Measurements from ENCODE around the gene CCDC38. TPM values are rescaled to one million over a fixed set of nuclear protein-coding genes. Genes with fewer than 3 reads are reported as not detected.
"Not testable (repeated sequence)": the region's sequence is repeated elsewhere in the genome, so short reads cannot be mapped to it uniquely, and the experiment has no call there.

CCDC38 gene
- total RNA-seq, 1 donor from 2014 or later: 0.13 TPM

DNA sequence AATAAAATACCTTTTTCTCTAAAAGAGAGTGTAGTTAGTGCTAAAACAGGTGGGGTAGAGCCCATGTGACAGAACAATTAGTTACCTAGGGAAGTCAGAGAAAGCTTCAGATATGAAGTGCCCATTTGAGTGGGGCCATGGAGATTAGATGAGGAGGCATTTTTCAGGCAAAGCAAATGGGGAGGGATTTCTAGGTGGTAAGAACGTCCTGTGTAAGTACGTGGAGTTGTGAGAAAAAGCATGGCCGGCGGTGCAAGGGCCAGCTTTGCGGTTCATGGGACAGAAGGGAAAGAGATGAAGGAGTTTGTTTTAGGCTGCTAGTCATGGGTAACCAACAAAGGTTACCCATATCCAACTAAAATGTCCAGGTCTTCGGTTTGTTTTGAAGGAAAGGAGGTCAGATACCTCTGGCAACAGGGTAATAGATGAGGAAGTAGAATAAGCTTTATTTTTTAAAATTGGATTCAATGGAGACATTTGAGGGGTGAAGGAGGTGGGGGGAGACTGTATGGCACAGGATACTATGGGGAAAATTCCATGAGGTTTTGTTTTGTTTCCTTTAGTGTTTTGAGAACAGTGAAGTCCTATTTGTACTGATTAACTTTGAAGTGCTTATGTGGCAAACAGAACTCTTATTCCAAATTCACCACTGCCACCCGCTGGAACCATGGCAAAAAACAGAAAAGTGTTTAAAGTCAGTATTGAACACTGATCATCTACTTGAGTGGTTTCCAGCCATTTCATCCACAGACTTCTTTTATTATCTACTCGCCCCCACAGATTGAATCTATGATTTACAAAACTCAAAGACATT lies 93.6 kb downstream of the CCDC38 start:
- Histone ChIP-seq H3K4me3 (no peak overlapping the region), H3K9ac (no peak overlapping the region), H3K79me2 (ENCODE audit: low read depth) (no peaks in the 10 kb centered on the region), H3K4me2 (no peak overlapping the region), H3K27me3 (no peaks in the 10 kb centered on the region), H3K4me1 (no peaks in the 10 kb centered on the region), H4K20me1 (ENCODE audit: low read depth) (no peaks in the 10 kb centered on the region), H3F3A (ENCODE audit: low read depth) (no peaks in the 10 kb centered on the region), H3K36me3 (no peaks in the 10 kb centered on the region), H3K9me3 (ENCODE audit: low read depth) (no peaks in the 10 kb centered on the region), H3K27ac (no peak overlapping the region), H2AFZ (replicated peaks) (peak overlapping the region; percentile 26)
- Mint-ChIP-seq H3K4me3 (no peak overlapping the region), H3K4me1 (peaks cover 8% of the 10 kb centered on the region), H3K27ac (no peak overlapping the region), H3K9me3 (no peaks in the 10 kb centered on the region), H3K27me3 (ENCODE audit: insufficient read depth, low read depth) (peaks cover 4% of the 10 kb centered on the region), H3K36me3 (no peaks in the 10 kb centered on the region)
- TF ChIP-seq, protein P1, sequence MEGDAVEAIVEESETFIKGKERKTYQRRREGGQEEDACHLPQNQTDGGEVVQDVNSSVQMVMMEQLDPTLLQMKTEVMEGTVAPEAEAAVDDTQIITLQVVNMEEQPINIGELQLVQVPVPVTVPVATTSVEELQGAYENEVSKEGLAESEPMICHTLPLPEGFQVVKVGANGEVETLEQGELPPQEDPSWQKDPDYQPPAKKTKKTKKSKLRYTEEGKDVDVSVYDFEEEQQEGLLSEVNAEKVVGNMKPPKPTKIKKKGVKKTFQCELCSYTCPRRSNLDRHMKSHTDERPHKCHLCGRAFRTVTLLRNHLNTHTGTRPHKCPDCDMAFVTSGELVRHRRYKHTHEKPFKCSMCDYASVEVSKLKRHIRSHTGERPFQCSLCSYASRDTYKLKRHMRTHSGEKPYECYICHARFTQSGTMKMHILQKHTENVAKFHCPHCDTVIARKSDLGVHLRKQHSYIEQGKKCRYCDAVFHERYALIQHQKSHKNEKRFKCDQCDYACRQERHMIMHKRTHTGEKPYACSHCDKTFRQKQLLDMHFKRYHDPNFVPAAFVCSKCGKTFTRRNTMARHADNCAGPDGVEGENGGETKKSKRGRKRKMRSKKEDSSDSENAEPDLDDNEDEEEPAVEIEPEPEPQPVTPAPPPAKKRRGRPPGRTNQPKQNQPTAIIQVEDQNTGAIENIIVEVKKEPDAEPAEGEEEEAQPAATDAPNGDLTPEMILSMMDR (IDR thresholded peaks at IDR 0.05): peak; percentile 52
- TF ChIP-seq EZH2phosphoT487 (IDR thresholded peaks at IDR 0.05): no peak
- DNase-seq (ENCODE audit: low spot score): peak; percentile 49

DNA sequence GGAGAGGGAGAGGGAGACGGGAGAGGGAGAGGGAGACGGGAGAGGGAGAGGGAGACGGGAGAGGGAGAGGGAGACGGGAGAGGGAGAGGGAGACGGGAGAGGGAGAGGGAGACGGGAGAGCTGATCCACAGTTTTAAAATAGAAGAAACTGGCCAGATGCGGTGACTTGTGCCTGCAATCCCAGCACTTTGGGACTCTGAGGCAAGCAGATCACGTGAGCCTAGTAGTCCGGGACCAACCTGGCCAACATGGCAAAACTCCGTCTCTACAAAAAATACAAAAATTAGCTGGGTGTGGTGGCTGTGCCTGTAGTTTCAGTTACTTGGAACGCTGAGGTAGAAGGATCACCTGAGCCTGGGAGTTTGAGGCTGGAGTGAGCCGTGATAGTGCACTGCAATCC lies 100.0 kb downstream of the CCDC38 start:
- not testable (repeated sequence) for DNase-seq (ENCODE audit: low spot score); H3K4me3 ChIP-seq; H3K27ac ChIP-seq; H3K36me3 ChIP-seq; H3F3A ChIP-seq (ENCODE audit: low read depth); H3K4me1 ChIP-seq; H4K20me1 ChIP-seq (ENCODE audit: low read depth); H3K27me3 ChIP-seq; H3K79me2 ChIP-seq (ENCODE audit: low read depth); H3K4me2 ChIP-seq; H3K9ac ChIP-seq; H3K27me3 Mint-ChIP-seq (ENCODE audit: insufficient read depth, low read depth); H3K4me3 Mint-ChIP-seq; H3K36me3 Mint-ChIP-seq; H3K27ac Mint-ChIP-seq; H3K4me1 Mint-ChIP-seq; H3K9me3 Mint-ChIP-seq; H2AFZ ChIP-seq (replicated peaks); H3K9me3 ChIP-seq (ENCODE audit: low read depth)

DNA sequence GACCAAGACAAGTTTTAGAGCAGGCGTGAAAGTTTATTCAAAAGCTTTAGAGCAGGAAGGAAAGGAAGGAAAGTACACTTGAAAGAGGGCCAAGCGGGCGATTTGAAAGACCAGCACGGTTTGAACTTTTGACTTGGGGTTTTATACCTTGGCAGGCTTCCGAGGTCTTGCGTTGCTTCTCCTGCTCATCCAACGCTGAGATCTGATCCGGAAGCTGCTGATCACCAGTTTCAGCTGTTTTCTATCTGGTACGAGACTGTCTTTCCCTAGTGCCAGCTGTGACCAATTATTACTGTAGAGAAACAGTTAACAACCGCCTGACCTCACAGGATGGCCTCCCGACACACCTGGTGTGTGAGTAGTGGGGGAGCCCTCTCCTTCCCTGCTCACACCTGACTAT lies 104.3 kb downstream of the CCDC38 start:
- Histone ChIP-seq H2AFZ (replicated peaks) (no peak overlapping the region), H3K79me2 (ENCODE audit: low read depth) (no peaks in the 10 kb centered on the region), H3K27ac (no peak overlapping the region), H3K4me1 (no peaks in the 10 kb centered on the region), H4K20me1 (ENCODE audit: low read depth) (no peaks in the 10 kb centered on the region), H3F3A (ENCODE audit: low read depth) (no peaks in the 10 kb centered on the region), H3K27me3 (no peaks in the 10 kb centered on the region), H3K36me3 (no peaks in the 10 kb centered on the region), H3K9me3 (ENCODE audit: low read depth) (no peaks in the 10 kb centered on the region), H3K4me2 (no peak overlapping the region), H3K9ac (no peak overlapping the region), H3K4me3 (no peak overlapping the region)
- Mint-ChIP-seq H3K9me3 (peaks cover 2% of the 10 kb centered on the region), H3K27me3 (ENCODE audit: insufficient read depth, low read depth) (peaks cover 6% of the 10 kb centered on the region), H3K4me1 (peaks cover 14% of the 10 kb centered on the region), H3K36me3 (no peaks in the 10 kb centered on the region), H3K27ac (no peak overlapping the region), H3K4me3 (no peak overlapping the region)
- TF ChIP-seq, protein P1 (IDR thresholded peaks at IDR 0.05): no peak
- no peak for TF ChIP-seq EZH2 (IDR thresholded peaks at IDR 0.05)
- no peak for TF ChIP-seq EZH2phosphoT487 (IDR thresholded peaks at IDR 0.05)
- no peak for DNase-seq (ENCODE audit: low spot score)

DNA sequence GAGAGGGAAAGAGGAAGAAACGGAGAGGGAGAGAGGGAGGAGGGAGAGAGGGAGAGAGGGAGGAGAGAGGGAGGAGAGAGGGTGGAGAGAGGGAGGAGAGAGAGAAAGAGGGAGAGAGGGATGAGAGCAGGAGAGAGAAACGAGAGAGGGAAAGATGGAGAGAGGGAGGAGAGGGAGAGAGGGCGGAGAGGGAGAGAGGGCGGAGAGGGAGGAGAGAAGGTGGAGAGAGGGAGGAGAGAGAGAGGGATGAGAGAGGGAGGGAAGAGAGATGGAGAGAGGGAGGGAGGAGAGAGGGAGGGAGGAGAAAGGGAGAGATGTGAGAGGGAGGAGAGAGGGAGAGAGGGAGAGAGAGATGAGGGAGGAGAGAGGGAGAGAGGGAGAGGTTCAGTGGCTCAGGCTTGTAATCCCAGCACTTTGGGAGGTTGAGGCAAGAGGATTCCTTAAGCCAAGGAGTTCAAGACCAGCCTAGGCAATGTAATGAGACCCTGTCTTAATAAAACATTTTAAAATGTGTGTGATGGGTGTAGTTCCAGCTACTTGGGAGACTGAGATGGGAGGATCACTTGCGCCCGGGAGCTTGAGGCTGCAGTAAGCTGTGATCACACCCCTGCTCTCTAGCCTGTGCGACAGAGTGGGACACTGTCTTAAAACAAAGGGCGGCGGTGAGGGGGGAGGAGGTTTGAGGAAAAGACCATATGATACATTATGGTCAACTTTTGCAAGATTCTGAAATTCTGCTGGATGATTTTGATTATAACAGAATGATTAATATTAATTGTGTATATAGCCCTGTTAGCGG lies 105.0 kb downstream of the CCDC38 start:
- H3K27me3 Mint-ChIP-seq (ENCODE audit: insufficient read depth, low read depth): peaks cover 6% of the 10 kb centered on the region
- DNase-seq (ENCODE audit: low spot score): no peak
- no peaks in the 10 kb centered on the region for H3K36me3 Mint-ChIP-seq
- Histone ChIP-seq H3F3A (ENCODE audit: low read depth) (no peaks in the 10 kb centered on the region), H3K79me2 (ENCODE audit: low read depth) (no peaks in the 10 kb centered on the region), H3K27ac (no peak overlapping the region), H3K9ac (no peak overlapping the region), H3K4me3 (no peak overlapping the region), H3K27me3 (no peaks in the 10 kb centered on the region), H2AFZ (replicated peaks) (no peak overlapping the region), H3K4me2 (no peak overlapping the region), H3K36me3 (no peaks in the 10 kb centered on the region), H3K4me1 (no peaks in the 10 kb centered on the region), H3K9me3 (ENCODE audit: low read depth) (no peaks in the 10 kb centered on the region), H4K20me1 (ENCODE audit: low read depth) (no peaks in the 10 kb centered on the region)
- H3K9me3 Mint-ChIP-seq: peaks cover 2% of the 10 kb centered on the region
- H3K27ac Mint-ChIP-seq: no peak overlapping the region
- peaks cover 14% of the 10 kb centered on the region for H3K4me1 Mint-ChIP-seq
- TF ChIP-seq, protein P1 (IDR thresholded peaks at IDR 0.05): no peak
- TF ChIP-seq EZH2 (IDR thresholded peaks at IDR 0.05): no peak
- no peak for TF ChIP-seq EZH2phosphoT487 (IDR thresholded peaks at IDR 0.05)
- no peak overlapping the region for H3K4me3 Mint-ChIP-seq
